ENCODE measurements around the gene DGKI.

The DGKI gene

DNA sequence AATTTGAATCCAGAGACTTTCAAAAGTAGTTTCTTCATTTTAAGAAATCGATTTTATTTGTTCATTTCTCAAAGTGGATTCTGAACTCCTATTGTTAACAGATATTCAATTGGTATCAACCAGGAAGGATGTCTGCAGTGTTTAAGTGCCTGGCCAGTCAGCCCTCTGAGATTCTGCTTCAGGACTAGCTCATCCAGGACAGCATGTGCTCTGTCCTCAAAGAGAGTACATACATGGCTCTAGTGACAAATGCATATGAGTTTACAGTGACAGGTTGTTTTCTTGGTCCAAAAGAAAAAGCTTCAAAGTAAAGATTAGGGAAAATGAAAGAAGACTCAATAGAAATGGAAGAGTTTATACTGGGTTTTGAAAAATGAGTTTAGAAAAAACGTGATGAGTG is 494.8 kb downstream of the DGKI start:
- Mint-ChIP-seq H3K27me3 (no peaks in the 10 kb centered on the region), H3K4me1 (ENCODE audit: low read depth) (no peaks in the 10 kb centered on the region), H3K27ac (no peak overlapping the region), H3K36me3 (no peaks in the 10 kb centered on the region), H3K9me3 (ENCODE audit: low read depth) (no peaks in the 10 kb centered on the region), H3K4me3 (no peak overlapping the region)

DNA sequence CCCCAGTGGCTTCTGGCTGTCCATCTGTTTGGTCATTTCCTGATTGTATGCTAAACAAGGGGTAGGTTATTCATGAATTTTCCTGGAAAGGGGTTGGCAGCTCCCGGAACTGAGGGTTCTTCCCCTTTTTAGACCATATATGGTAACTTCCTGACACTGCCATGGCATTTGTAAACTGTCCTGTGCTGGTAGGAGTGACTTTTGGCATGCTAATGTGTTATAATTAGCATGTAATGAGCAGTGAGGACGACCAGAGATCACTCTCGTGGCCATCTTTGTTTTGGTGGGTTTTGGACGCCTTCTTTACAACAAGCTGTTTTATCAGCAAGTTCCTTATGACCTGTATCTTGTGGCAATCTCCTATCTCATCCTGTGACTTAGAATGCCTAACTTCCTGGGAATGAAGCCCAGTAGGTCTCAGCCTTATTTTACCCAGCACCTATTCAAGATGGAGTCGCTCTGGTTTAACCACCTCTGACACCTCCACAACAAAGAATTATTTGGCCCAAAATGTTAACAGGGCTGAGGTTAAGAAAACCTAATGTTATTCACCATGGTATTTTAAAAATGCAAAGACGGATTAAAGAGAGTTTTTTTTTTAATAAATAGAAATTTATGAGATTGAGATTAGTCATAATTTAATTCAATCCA is 500.9 kb downstream of the DGKI start:
- no peaks in the 10 kb centered on the region for H3K9me3 Mint-ChIP-seq (ENCODE audit: low read depth)
- H3K4me1 Mint-ChIP-seq (ENCODE audit: low read depth), result no peaks in the 10 kb centered on the region
- peaks cover 4% of the 10 kb centered on the region for H3K27me3 Mint-ChIP-seq
- H3K36me3 Mint-ChIP-seq, result no peaks in the 10 kb centered on the region
- H3K4me3 Mint-ChIP-seq, result no peak overlapping the region
- H3K27ac Mint-ChIP-seq, result no peak overlapping the region

DNA sequence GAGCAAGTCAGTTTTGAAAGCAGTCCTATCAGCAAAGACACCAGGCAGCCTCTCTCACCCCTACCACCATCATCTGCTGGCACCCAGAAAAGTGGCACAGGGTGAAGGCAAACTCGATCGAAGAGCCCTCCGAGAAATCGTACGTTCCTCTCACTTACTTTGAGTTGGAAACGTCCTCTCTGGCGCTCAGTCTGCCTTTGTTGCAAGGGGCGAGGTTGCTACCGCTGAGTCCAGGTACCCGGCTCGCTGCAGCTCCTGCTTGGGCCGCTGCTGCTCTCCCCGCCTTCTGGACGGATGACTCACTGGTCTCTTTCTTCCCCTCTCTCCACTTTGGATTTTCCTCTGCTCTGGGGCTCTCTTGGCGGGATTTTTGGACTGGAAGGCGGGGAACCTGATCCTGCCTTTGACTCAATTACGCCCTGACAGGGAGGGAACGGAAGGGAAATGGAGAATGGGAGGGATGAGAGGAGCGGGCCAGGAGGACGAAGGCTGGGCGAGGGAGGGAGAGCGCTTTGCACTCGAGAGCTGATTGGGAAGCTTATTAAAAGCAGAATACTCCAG is 503.4 kb downstream of the DGKI start, which contains the start of gene PTN:
Gene PTN (minus strand): TSS at position 453 of the 561 bp plus-strand sequence. CDS start 88,760 bp downstream, outside the sequence.
- Mint-ChIP-seq H3K4me1 (ENCODE audit: low read depth) (no peaks in the 10 kb centered on the region), H3K9me3 (ENCODE audit: low read depth) (no peaks in the 10 kb centered on the region), H3K36me3 (no peaks in the 10 kb centered on the region), H3K27me3 (peaks cover 4% of the 10 kb centered on the region), H3K27ac (no peak within 1 kb of the TSS), H3K4me3 (no peak within 1 kb of the TSS)

- peaks cover 4% of the 10 kb centered on the region for H3K27me3 Mint-ChIP-seq
- no peaks in the 10 kb centered on the region for H3K4me1 Mint-ChIP-seq (ENCODE audit: low read depth)
- H3K9me3 Mint-ChIP-seq (ENCODE audit: low read depth), result peaks cover under 1% of the 10 kb centered on the region
- H3K4me3 Mint-ChIP-seq, result no peak overlapping the region
- no peak overlapping the region for H3K27ac Mint-ChIP-seq
- H3K36me3 Mint-ChIP-seq, result no peaks in the 10 kb centered on the region
These were observed 503.9 kb downstream of the DGKI start for GRCh38 chr7:137342828-137343261.

GRCh38 chr7:137342265-137342664 is 504.5 kb downstream of the DGKI start:
- Mint-ChIP-seq H3K36me3 (no peaks in the 10 kb centered on the region), H3K4me1 (ENCODE audit: low read depth) (no peaks in the 10 kb centered on the region), H3K27me3 (peaks cover 4% of the 10 kb centered on the region)

GRCh38 chr7:137337902-137338301 is 508.9 kb downstream of the DGKI start:
- no peak overlapping the region for H3K4me3 Mint-ChIP-seq
- H3K9me3 Mint-ChIP-seq (ENCODE audit: low read depth), result peaks cover 6% of the 10 kb centered on the region
- no peaks in the 10 kb centered on the region for H3K27me3 Mint-ChIP-seq
- no peaks in the 10 kb centered on the region for H3K4me1 Mint-ChIP-seq (ENCODE audit: low read depth)
- no peak overlapping the region for H3K27ac Mint-ChIP-seq
- no peaks in the 10 kb centered on the region for H3K36me3 Mint-ChIP-seq

More at GRCh38 chr7:137342265-137342664, 504.5 kb downstream of the DGKI start:
- Mint-ChIP-seq H3K4me3 (no peak overlapping the region), H3K27ac (no peak overlapping the region), H3K9me3 (ENCODE audit: low read depth) (peaks cover 6% of the 10 kb centered on the region)

DNA sequence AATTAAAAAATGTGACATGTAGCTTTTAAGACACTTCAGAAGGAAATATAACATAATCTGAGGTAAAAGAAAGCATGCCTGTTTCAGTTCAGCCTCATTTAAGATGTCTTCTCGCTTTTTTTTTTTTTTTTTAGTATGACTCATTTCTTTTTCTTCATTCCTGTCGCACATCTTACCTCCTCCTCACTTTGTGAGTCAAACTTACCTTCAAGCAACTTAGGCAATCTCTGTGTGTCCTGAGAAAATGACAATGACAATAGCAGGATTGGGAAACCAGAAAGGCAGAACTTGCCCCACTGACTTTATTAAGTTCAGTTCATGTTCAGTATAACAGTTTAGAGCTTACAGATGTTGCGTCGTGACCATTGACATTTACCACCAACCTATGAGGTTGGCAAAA is 511.0 kb downstream of the DGKI start:
- no peak overlapping the region for H3K4me3 Mint-ChIP-seq
- no peaks in the 10 kb centered on the region for H3K36me3 Mint-ChIP-seq
- no peaks in the 10 kb centered on the region for H3K4me1 Mint-ChIP-seq (ENCODE audit: low read depth)
- peaks cover 6% of the 10 kb centered on the region for H3K9me3 Mint-ChIP-seq (ENCODE audit: low read depth)
- no peaks in the 10 kb centered on the region for H3K27me3 Mint-ChIP-seq
- H3K27ac Mint-ChIP-seq, result no peak overlapping the region

- Mint-ChIP-seq H3K9me3 (ENCODE audit: low read depth) (no peaks in the 10 kb centered on the region), H3K36me3 (no peaks in the 10 kb centered on the region), H3K4me3 (no peak overlapping the region), H3K27me3 (no peaks in the 10 kb centered on the region), H3K27ac (no peak overlapping the region), H3K4me1 (ENCODE audit: low read depth) (no peaks in the 10 kb centered on the region)
These were observed 515.4 kb downstream of the DGKI start for GRCh38 chr7:137331378-137331777.

Data from activated naive CD8-positive, alpha-beta T cell (primary cell).